ENCODE data around the gene GRIA4. TPM values are rescaled to one million over a fixed set of nuclear protein-coding genes. Genes with fewer than 3 reads are reported as not detected.
"Not testable (repeated sequence)": the region's sequence is repeated elsewhere in the genome, so short reads cannot be mapped to it uniquely, and the experiment has no call there.

Gene GRIA4
- total and polyA plus RNA-seq, 3 experiments from 2014 or later, result not detected

DNA sequence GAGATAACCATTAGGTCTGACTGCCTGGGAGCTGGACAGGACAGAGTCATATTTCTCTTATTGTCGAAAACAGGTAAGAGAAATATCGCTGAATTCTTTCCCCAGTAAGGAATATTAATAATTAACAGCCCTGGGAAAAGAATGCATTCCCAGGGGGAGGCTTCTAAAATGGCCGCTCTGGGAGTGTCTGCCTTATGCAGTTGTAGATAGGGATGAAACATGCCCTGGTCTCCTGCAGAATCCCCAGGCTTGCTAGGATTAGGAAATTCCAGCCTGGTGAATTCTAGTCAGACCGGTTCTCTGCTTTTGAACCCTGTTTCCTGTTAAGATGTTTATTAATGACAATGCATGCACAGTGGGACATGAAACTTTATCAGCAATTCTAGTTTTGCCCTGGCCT, 393.2 kb downstream of the GRIA4 start:
- H3K4me1 ChIP-seq (ENCODE audit: insufficient read depth, low read length); POLR2A ChIA-PET; CTCF ChIA-PET; H3K27ac ChIP-seq (ENCODE audit: low read depth, low read length); DNase-seq; H3K27me3 Mint-ChIP-seq; H3K9me3 ChIP-seq (ENCODE audit: low read length); H3K4me3 Mint-ChIP-seq; H3K27me3 ChIP-seq (ENCODE audit: insufficient read depth, low read length, poor library complexity, severe bottlenecking); H3K27ac Mint-ChIP-seq; H3K36me3 ChIP-seq (ENCODE audit: insufficient read depth, low read length); H3K4me3 ChIP-seq (ENCODE audit: low read length): not testable (repeated sequence)
- Mint-ChIP-seq H3K4me1 (peaks cover 19 to 44% (median 39%) of the 10 kb centered on the region in 3 donors), H3K9me3 (peaks cover 8 to 24% (median 16%) of the 10 kb centered on the region in 5 donors), H3K36me3 (peaks cover 35 to 84% (median 63%) of the 10 kb centered on the region in 3 donors)

GRCh38 chr11:106011481-106011880, 401.6 kb downstream of the GRIA4 start:
- Mint-ChIP-seq H3K27ac (no peak overlapping the region), H3K9me3 (peaks cover 0 to 2% (median 0%) of the 10 kb centered on the region in 5 donors), H3K4me1 (peaks cover 45 to 83% (median 76%) of the 10 kb centered on the region in 3 donors), H3K36me3 (peaks cover 38 to 70% (median 44%) of the 10 kb centered on the region in 3 donors), H3K4me3 (no peak overlapping the region), H3K27me3 (no peaks in the 10 kb centered on the region)
- ChIA-PET POLR2A (no interaction called here), CTCF (no interaction called here)
- Histone ChIP-seq H3K27me3 (ENCODE audit: insufficient read depth, low read length, poor library complexity, severe bottlenecking) (no peaks in the 10 kb centered on the region), H3K9me3 (ENCODE audit: low read length) (no peaks in the 10 kb centered on the region), H3K4me3 (ENCODE audit: low read length) (no peak overlapping the region), H3K27ac (ENCODE audit: low read depth, low read length) (no peak overlapping the region), H3K4me1 (ENCODE audit: insufficient read depth, low read length) (peaks cover 4% of the 10 kb centered on the region), H3K36me3 (ENCODE audit: insufficient read depth, low read length) (peaks cover 14% of the 10 kb centered on the region)
- no peak for DNase-seq

DNA sequence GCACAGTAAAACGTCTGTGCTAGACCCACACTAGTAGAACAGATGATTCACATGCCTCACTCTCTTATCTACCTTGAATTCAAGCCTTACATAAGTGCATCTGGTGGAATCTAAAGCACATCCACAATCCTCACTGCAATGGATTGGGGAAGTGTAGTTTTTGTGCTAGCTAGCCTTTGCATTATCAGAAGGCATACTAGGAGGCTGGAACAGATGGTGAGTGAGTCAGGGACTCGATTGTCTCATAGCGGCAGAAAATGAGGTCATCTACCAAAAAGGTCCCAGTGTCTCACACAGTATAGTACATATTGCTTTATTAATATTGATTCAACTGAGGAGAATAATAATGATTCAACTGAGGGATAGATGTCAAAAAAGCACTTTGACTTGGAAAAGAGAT, 402.9 kb downstream of the GRIA4 start:
- Histone ChIP-seq H3K9me3 (ENCODE audit: low read length) (no peaks in the 10 kb centered on the region), H3K36me3 (ENCODE audit: insufficient read depth, low read length) (peaks cover 14% of the 10 kb centered on the region), H3K4me1 (ENCODE audit: insufficient read depth, low read length) (peaks cover 4% of the 10 kb centered on the region), H3K4me3 (ENCODE audit: low read length) (no peak overlapping the region), H3K27ac (ENCODE audit: low read depth, low read length) (no peak overlapping the region), H3K27me3 (ENCODE audit: insufficient read depth, low read length, poor library complexity, severe bottlenecking) (no peaks in the 10 kb centered on the region)
- no peak for DNase-seq
- CTCF ChIA-PET, result no interaction called here
- peaks cover 31 to 58% (median 32%) of the 10 kb centered on the region in 3 donors for H3K36me3 Mint-ChIP-seq
- no peak overlapping the region for H3K27ac Mint-ChIP-seq
- no peaks in the 10 kb centered on the region for H3K9me3 Mint-ChIP-seq
- POLR2A ChIA-PET, result no interaction called here
- peak overlapping the region in 1 of 7 donors; percentile 1 for H3K4me3 Mint-ChIP-seq
- peaks cover 50 to 82% (median 80%) of the 10 kb centered on the region in 3 donors for H3K4me1 Mint-ChIP-seq
- H3K27me3 Mint-ChIP-seq, result no peaks in the 10 kb centered on the region

- peaks cover 14% of the 10 kb centered on the region for H3K36me3 ChIP-seq (ENCODE audit: insufficient read depth, low read length)
- Mint-ChIP-seq H3K27me3 (no peaks in the 10 kb centered on the region), H3K9me3 (no peaks in the 10 kb centered on the region), H3K4me1 (peaks cover 54 to 85% (median 82%) of the 10 kb centered on the region in 3 donors), H3K27ac (peak overlapping the region in 1 of 8 donors; percentile 35), H3K4me3 (no peak overlapping the region), H3K36me3 (peaks cover 24 to 47% (median 30%) of the 10 kb centered on the region in 3 donors)
- H3K4me3 ChIP-seq (ENCODE audit: low read length), result no peak overlapping the region
- peaks cover 12% of the 10 kb centered on the region for H3K4me1 ChIP-seq (ENCODE audit: insufficient read depth, low read length)
- no peak overlapping the region for H3K27ac ChIP-seq (ENCODE audit: low read depth, low read length)
- ChIA-PET CTCF (no interaction called here), POLR2A (no interaction called here)
- H3K27me3 ChIP-seq (ENCODE audit: insufficient read depth, low read length, poor library complexity, severe bottlenecking), result no peaks in the 10 kb centered on the region
- no peaks in the 10 kb centered on the region for H3K9me3 ChIP-seq (ENCODE audit: low read length)
- DNase-seq, result no peak
Observed at GRCh38 chr11:106014035-106014434, 404.2 kb downstream of the GRIA4 start.

DNA sequence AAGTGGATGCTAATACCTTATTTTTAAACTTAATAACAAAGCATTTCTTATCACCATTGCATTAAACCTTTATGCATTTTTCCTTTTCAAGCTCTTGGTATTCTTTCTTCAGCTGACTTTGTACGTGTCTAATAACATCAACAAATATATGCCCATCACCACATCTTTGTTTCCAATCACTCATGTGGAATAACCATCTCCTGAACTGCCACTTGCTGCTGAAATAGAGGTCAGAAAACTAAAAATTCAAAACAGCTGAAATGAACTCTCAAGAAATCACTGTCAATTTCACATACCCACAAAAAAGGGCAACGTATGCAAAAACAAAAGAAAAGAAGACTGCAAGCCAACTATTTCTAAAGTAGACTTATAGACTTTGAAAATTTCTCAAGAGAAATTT, 404.7 kb downstream of the GRIA4 start:
- Histone ChIP-seq H3K27me3 (ENCODE audit: insufficient read depth, low read length, poor library complexity, severe bottlenecking) (no peaks in the 10 kb centered on the region), H3K36me3 (ENCODE audit: insufficient read depth, low read length) (peaks cover 11% of the 10 kb centered on the region), H3K4me3 (ENCODE audit: low read length) (no peak overlapping the region), H3K4me1 (ENCODE audit: insufficient read depth, low read length) (peaks cover 16% of the 10 kb centered on the region), H3K9me3 (ENCODE audit: low read length) (no peaks in the 10 kb centered on the region), H3K27ac (ENCODE audit: low read depth, low read length) (no peak overlapping the region)
- Mint-ChIP-seq H3K4me1 (peaks cover 56 to 87% (median 82%) of the 10 kb centered on the region in 3 donors), H3K36me3 (peaks cover 20 to 43% (median 28%) of the 10 kb centered on the region in 3 donors), H3K27ac (no peak overlapping the region), H3K27me3 (no peaks in the 10 kb centered on the region), H3K9me3 (no peaks in the 10 kb centered on the region), H3K4me3 (no peak overlapping the region)
- DNase-seq, result no peak
- CTCF ChIA-PET, result no interaction called here
- POLR2A ChIA-PET, result no interaction called here

DNA sequence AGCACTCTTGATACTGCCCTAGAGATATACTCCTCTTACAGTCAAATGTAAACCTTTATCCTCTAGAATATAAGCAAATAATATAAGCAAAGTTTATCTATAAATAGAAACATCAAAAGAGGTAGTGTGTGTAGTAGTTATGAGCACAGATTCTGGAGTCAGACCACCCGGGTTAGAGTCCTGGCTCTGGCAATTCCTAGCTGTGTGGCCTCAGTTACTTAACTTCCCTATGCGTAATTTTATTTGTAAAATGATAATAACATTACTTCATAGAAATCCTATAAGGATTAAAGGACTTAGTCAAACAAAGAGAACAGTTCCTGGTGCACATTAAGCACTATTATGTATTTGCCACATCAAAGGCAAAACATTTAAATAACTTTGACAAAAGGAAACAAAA, 405.2 kb downstream of the GRIA4 start:
- CTCF ChIA-PET, result no interaction called here
- Mint-ChIP-seq H3K9me3 (no peaks in the 10 kb centered on the region), H3K4me1 (peaks cover 58 to 88% (median 83%) of the 10 kb centered on the region in 3 donors), H3K36me3 (peaks cover 16 to 40% (median 25%) of the 10 kb centered on the region in 3 donors), H3K27me3 (no peaks in the 10 kb centered on the region), H3K4me3 (no peak overlapping the region), H3K27ac (no peak overlapping the region)
- DNase-seq, result no peak
- H3K27ac ChIP-seq (ENCODE audit: low read depth, low read length), result no peak overlapping the region
- POLR2A ChIA-PET, result no interaction called here
- H3K36me3 ChIP-seq (ENCODE audit: insufficient read depth, low read length), result peaks cover 7% of the 10 kb centered on the region
- no peak overlapping the region for H3K4me3 ChIP-seq (ENCODE audit: low read length)
- no peaks in the 10 kb centered on the region for H3K9me3 ChIP-seq (ENCODE audit: low read length)
- H3K27me3 ChIP-seq (ENCODE audit: insufficient read depth, low read length, poor library complexity, severe bottlenecking), result no peaks in the 10 kb centered on the region
- H3K4me1 ChIP-seq (ENCODE audit: insufficient read depth, low read length), result peaks cover 21% of the 10 kb centered on the region

DNA sequence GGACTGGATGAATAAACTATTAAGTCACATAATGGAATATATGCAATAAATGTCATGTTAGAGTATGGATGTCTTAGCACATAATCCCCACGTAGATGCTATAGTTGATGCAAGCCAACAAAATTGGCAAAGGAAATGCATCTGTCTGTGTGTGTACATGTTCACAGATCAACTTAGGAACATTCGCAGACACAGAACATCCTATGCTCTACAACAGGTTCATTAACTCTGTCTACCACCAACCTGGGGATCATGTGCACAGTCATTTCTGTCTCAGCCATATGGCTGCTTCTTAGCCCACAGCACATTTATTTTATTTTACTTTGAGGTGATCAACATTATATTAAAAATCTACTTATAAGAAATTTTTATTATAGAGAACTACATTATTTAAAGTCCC, 407.2 kb downstream of the GRIA4 start:
- no peaks in the 10 kb centered on the region for H3K36me3 ChIP-seq (ENCODE audit: insufficient read depth, low read length)
- no peak overlapping the region for H3K4me3 ChIP-seq (ENCODE audit: low read length)
- Mint-ChIP-seq H3K4me3 (no peak overlapping the region), H3K27me3 (no peaks in the 10 kb centered on the region), H3K27ac (no peak overlapping the region), H3K36me3 (peaks cover 5 to 32% (median 13%) of the 10 kb centered on the region in 3 donors), H3K4me1 (peaks cover 58 to 92% (median 90%) of the 10 kb centered on the region in 3 donors), H3K9me3 (no peaks in the 10 kb centered on the region)
- ChIA-PET CTCF (no interaction called here), POLR2A (no interaction called here)
- H3K4me1 ChIP-seq (ENCODE audit: insufficient read depth, low read length), result peaks cover 35% of the 10 kb centered on the region
- no peak for DNase-seq
- H3K9me3 ChIP-seq (ENCODE audit: low read length), result no peaks in the 10 kb centered on the region
- no peak overlapping the region for H3K27ac ChIP-seq (ENCODE audit: low read depth, low read length)
- H3K27me3 ChIP-seq (ENCODE audit: insufficient read depth, low read length, poor library complexity, severe bottlenecking), result no peaks in the 10 kb centered on the region

- peaks cover 31% of the 10 kb centered on the region for H3K4me1 ChIP-seq (ENCODE audit: insufficient read depth, low read length)
- POLR2A ChIA-PET, result no interaction called here
Observed at GRCh38 chr11:106021181-106021966, 411.5 kb downstream of the GRIA4 start.

More at GRCh38 chr11:106021181-106021966, 411.5 kb downstream of the GRIA4 start:
- Mint-ChIP-seq H3K9me3 (no peaks in the 10 kb centered on the region), H3K27ac (peak overlapping the region; percentile 70 to 97 (median 90)), H3K27me3 (peaks cover 5 to 7% of the 10 kb centered on the region in 2 donors), H3K4me1 (peaks cover 43 to 65% (median 60%) of the 10 kb centered on the region in 3 donors), H3K36me3 (peaks cover 5 to 19% (median 7%) of the 10 kb centered on the region in 3 donors), H3K4me3 (peak overlapping the region; percentile 89 to 98 (median 94))
- no peak for DNase-seq
- CTCF ChIA-PET, result no interaction called here
- no peaks in the 10 kb centered on the region for H3K36me3 ChIP-seq (ENCODE audit: insufficient read depth, low read length)
- no peaks in the 10 kb centered on the region for H3K9me3 ChIP-seq (ENCODE audit: low read length)
- no peaks in the 10 kb centered on the region for H3K27me3 ChIP-seq (ENCODE audit: insufficient read depth, low read length, poor library complexity, severe bottlenecking)
- peak overlapping the region; percentile 84 for H3K4me3 ChIP-seq (ENCODE audit: low read length)
- peak overlapping the region; percentile 58 for H3K27ac ChIP-seq (ENCODE audit: low read depth, low read length)

Measured in CD8-positive, alpha-beta memory T cell (primary cell).